ENCODE results near the gene UBL4B.

UBL4B gene

GRCh38 chr1:110113551-110113950, 1.3 kb downstream of the UBL4B start:
- TF ChIP-seq CTCF (conservative IDR thresholded peaks at IDR 0.05; ENCODE audit: control insufficient read depth, insufficient read depth, low read depth, low read length) = no peak
- no peak overlapping the region for H3K4me3 ChIP-seq (ENCODE audit: control insufficient read depth, low read depth, low read length)
- DNase-seq (ENCODE audit: low read depth) = no peak

GRCh38 chr1:110114173-110114572, 1.9 kb downstream of the UBL4B start:
- H3K4me3 ChIP-seq (ENCODE audit: control insufficient read depth, low read depth, low read length) = no peak overlapping the region
- DNase-seq (ENCODE audit: low read depth) = no peak
- no peak for TF ChIP-seq CTCF (conservative IDR thresholded peaks at IDR 0.05; ENCODE audit: control insufficient read depth, insufficient read depth, low read depth, low read length)

- TF ChIP-seq CTCF (conservative IDR thresholded peaks at IDR 0.05; ENCODE audit: control insufficient read depth, insufficient read depth, low read depth, low read length) = no peak
- H3K4me3 ChIP-seq (ENCODE audit: control insufficient read depth, low read depth, low read length) = no peak overlapping the region
- DNase-seq (ENCODE audit: low read depth) = no peak
Measured at GRCh38 chr1:110114784-110115183, 2.5 kb downstream of the UBL4B start.

GRCh38 chr1:110118636-110119396, 6.6 kb downstream of the UBL4B start:
- no peak overlapping the region for H3K4me3 ChIP-seq (ENCODE audit: control insufficient read depth, low read depth, low read length)
- peak; percentile 37 for DNase-seq (ENCODE audit: low read depth)
- TF ChIP-seq CTCF (conservative IDR thresholded peaks at IDR 0.05; ENCODE audit: control insufficient read depth, insufficient read depth, low read depth, low read length) = no peak

- no peak overlapping the region for H3K4me3 ChIP-seq (ENCODE audit: control insufficient read depth, low read depth, low read length)
Measured at GRCh38 chr1:110119843-110120242, 7.6 kb downstream of the UBL4B start.

GRCh38 chr1:110120960-110121561, 8.8 kb downstream of the UBL4B start:
- no peak overlapping the region for H3K4me3 ChIP-seq (ENCODE audit: control insufficient read depth, low read depth, low read length)
- no peak for TF ChIP-seq CTCF (conservative IDR thresholded peaks at IDR 0.05; ENCODE audit: control insufficient read depth, insufficient read depth, low read depth, low read length)
- no peak for DNase-seq (ENCODE audit: low read depth)

More at GRCh38 chr1:110119843-110120242, 7.6 kb downstream of the UBL4B start:
- TF ChIP-seq CTCF (conservative IDR thresholded peaks at IDR 0.05; ENCODE audit: control insufficient read depth, insufficient read depth, low read depth, low read length) = no peak
- no peak for DNase-seq (ENCODE audit: low read depth)
